ENCODE measurements around the gene SDF2L1. TPM values are rescaled to one million over a fixed set of nuclear protein-coding genes. Genes with fewer than 3 reads are reported as not detected.

Gene SDF2L1
- total RNA-seq, 3 donors from 2014 or later, result 23.1 to 50.1 (median 26.6) TPM

DNA sequence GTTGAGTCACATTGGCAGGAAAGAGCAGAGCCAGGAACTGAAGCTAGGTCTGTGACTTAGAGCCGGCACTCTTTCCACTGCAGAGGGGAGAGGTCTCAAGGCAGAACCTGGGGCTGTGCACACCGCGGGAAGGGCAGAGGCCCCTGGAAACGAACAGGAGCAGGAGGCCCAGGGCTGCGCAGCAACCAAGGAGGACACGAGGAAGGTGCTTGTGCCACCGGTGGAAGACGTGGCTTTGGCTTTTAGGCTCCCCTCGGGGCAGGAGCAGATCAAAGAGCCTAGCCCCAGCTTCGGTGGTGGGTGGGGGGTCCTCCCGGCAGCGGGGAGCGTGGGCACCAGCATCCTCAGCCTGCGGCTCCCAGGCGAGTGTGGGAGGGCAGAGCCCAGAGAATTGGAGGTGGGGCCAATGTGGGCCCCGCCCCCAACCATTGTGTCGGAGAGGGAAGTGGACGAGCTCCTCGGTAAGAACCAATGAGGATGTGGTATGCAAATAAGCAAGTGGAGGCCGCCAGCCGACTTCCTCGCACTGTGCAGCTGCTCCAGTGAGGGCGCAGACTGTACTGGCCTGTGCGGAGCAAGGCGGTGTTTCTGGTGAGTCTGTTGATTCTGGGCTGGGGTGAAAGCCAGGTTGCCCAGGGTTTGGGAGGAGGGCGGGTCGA, 9.7 kb upstream of the SDF2L1 start, which contains the start of gene CCDC116:
TSS of gene CCDC116 (plus strand) at position 524 of the 659 bp plus-strand sequence. CDS start 422 bp downstream, outside the sequence.
- Histone ChIP-seq H3K36me3 (no peaks in the 10 kb centered on the region), H3K4me3 (no peak within 1 kb of the TSS), H3K4me1 (peaks cover 0 to 8% of the 10 kb centered on the region in 2 donors), H3K27me3 (no peaks in the 10 kb centered on the region), H3K27ac (no peak within 1 kb of the TSS), H3K9me3 (no peaks in the 10 kb centered on the region)
- no peak for DNase-seq (ENCODE audit: low spot score in 2 of 2)
- intact Hi-C loops (cut with DNase I; ENCODE audit: low total_unique reads), result no loop called here
- TF ChIP-seq POLR2A (IDR thresholded peaks at IDR 0.05) (no peak), POLR2AphosphoS5 (IDR thresholded peaks at IDR 0.05) (no peak)
- TF ChIP-seq, protein P1, sequence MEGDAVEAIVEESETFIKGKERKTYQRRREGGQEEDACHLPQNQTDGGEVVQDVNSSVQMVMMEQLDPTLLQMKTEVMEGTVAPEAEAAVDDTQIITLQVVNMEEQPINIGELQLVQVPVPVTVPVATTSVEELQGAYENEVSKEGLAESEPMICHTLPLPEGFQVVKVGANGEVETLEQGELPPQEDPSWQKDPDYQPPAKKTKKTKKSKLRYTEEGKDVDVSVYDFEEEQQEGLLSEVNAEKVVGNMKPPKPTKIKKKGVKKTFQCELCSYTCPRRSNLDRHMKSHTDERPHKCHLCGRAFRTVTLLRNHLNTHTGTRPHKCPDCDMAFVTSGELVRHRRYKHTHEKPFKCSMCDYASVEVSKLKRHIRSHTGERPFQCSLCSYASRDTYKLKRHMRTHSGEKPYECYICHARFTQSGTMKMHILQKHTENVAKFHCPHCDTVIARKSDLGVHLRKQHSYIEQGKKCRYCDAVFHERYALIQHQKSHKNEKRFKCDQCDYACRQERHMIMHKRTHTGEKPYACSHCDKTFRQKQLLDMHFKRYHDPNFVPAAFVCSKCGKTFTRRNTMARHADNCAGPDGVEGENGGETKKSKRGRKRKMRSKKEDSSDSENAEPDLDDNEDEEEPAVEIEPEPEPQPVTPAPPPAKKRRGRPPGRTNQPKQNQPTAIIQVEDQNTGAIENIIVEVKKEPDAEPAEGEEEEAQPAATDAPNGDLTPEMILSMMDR (IDR thresholded peaks at IDR 0.05), result no peak

GRCh38 chr22:21632931-21633330, 9.2 kb upstream of the SDF2L1 start:
- intact Hi-C loops (cut with DNase I; ENCODE audit: low total_unique reads), result no loop called here
- Histone ChIP-seq H3K36me3 (no peaks in the 10 kb centered on the region), H3K27ac (no peak overlapping the region), H3K4me1 (peaks cover 0 to 8% of the 10 kb centered on the region in 2 donors), H3K9me3 (no peaks in the 10 kb centered on the region), H3K4me3 (no peak overlapping the region), H3K27me3 (no peaks in the 10 kb centered on the region)
- TF ChIP-seq, protein P1 (IDR thresholded peaks at IDR 0.05), result no peak
- no peak for TF ChIP-seq POLR2AphosphoS5 (IDR thresholded peaks at IDR 0.05)
- DNase-seq (ENCODE audit: low spot score in 2 of 2), result no peak

- H3K4me1 ChIP-seq, result peaks cover 0 to 8% of the 10 kb centered on the region in 2 donors
- H3K27me3 ChIP-seq, result no peaks in the 10 kb centered on the region
- intact Hi-C loops (cut with DNase I; ENCODE audit: low total_unique reads), result no loop called here
- DNase-seq (ENCODE audit: low spot score in 2 of 2), result no peak
- H3K4me3 ChIP-seq, result no peak overlapping the region
- H3K9me3 ChIP-seq, result no peaks in the 10 kb centered on the region
- H3K36me3 ChIP-seq, result no peaks in the 10 kb centered on the region
- H3K27ac ChIP-seq, result no peak overlapping the region
- TF ChIP-seq POLR2A (IDR thresholded peaks at IDR 0.05) (no peak), POLR2AphosphoS5 (IDR thresholded peaks at IDR 0.05) (no peak)
- TF ChIP-seq, protein P1 (IDR thresholded peaks at IDR 0.05), result no peak
Observed at GRCh38 chr22:21633481-21633880, 8.6 kb upstream of the SDF2L1 start.

- no peaks in the 10 kb centered on the region for H3K27me3 ChIP-seq
- DNase-seq (ENCODE audit: low spot score in 2 of 2), result no peak
- TF ChIP-seq, protein P1 (IDR thresholded peaks at IDR 0.05), result no peak
- H3K4me3 ChIP-seq, result no peak overlapping the region
- no peaks in the 10 kb centered on the region for H3K9me3 ChIP-seq
- H3K27ac ChIP-seq, result no peak overlapping the region
- no peaks in the 10 kb centered on the region for H3K36me3 ChIP-seq
- intact Hi-C loops (cut with DNase I; ENCODE audit: low total_unique reads), result no loop called here
- H3K4me1 ChIP-seq, result peaks cover 0 to 2% of the 10 kb centered on the region in 2 donors
Observed at GRCh38 chr22:21634081-21634480, 8.0 kb upstream of the SDF2L1 start.

- Histone ChIP-seq H3K27me3 (no peaks in the 10 kb centered on the region), H3K4me3 (no peak overlapping the region), H3K36me3 (no peaks in the 10 kb centered on the region), H3K9me3 (no peaks in the 10 kb centered on the region), H3K27ac (no peak overlapping the region), H3K4me1 (no peaks in the 10 kb centered on the region)
- intact Hi-C loops (cut with DNase I; ENCODE audit: low total_unique reads), result no loop called here
- no peak for DNase-seq (ENCODE audit: low spot score in 2 of 2)
- TF ChIP-seq, protein P1 (IDR thresholded peaks at IDR 0.05), result no peak
- no peak for TF ChIP-seq POLR2AphosphoS5 (IDR thresholded peaks at IDR 0.05)
- no peak for TF ChIP-seq POLR2A (IDR thresholded peaks at IDR 0.05)
Observed at GRCh38 chr22:21634844-21635243, 7.3 kb upstream of the SDF2L1 start.
